ENCODE results near the gene NDUFV2. TPM values are rescaled to one million over a fixed set of nuclear protein-coding genes. Genes with fewer than 3 reads are reported as not detected.
"Not testable (repeated sequence)": the region's sequence is repeated elsewhere in the genome, so short reads cannot be mapped to it uniquely, and the experiment has no call there.

The NDUFV2 gene
- total RNA-seq, 2 experiments from 2014 or later: 177 to 185 TPM

GRCh38 chr18:9070212-9070611 lies 32.3 kb upstream of the NDUFV2 start:
- ChIA-PET CTCF (interaction anchor here (0.7 to 1.1 kb wide), 3 partner anchors 77 to 498 kb away, joined by 3 to 4 read pairs (median 3); no protein-coding TSS in a partner anchor), POLR2A (no interaction called here)
- no peak for DNase-seq
- H3K9me3 Mint-ChIP-seq: no peaks in the 10 kb centered on the region
- H3K27ac Mint-ChIP-seq: no peak overlapping the region
- H3K36me3 Mint-ChIP-seq (ENCODE audit: low read depth): peaks cover 1% of the 10 kb centered on the region
- H3K27me3 Mint-ChIP-seq: no peaks in the 10 kb centered on the region
- no peak overlapping the region for H3K4me3 Mint-ChIP-seq
- H3K4me1 Mint-ChIP-seq: peaks cover 23% of the 10 kb centered on the region

- Mint-ChIP-seq H3K27me3 (no peaks in the 10 kb centered on the region), H3K27ac (no peak overlapping the region), H3K4me3 (no peak overlapping the region), H3K9me3 (no peaks in the 10 kb centered on the region), H3K36me3 (ENCODE audit: low read depth) (peaks cover 9% of the 10 kb centered on the region), H3K4me1 (peaks cover 62% of the 10 kb centered on the region)
- no peak for DNase-seq
- ChIA-PET POLR2A (no interaction called here), CTCF (interaction anchor here (0.6 to 1.2 kb wide), 5 partner anchors 19 to 390 kb away, joined by 3 read pairs; no protein-coding TSS in a partner anchor)
Observed at GRCh38 chr18:9079818-9080528, 22.5 kb upstream of the NDUFV2 start.

GRCh38 chr18:9081940-9082339 lies 20.6 kb upstream of the NDUFV2 start:
- DNase-seq: no peak
- Mint-ChIP-seq H3K27me3 (no peaks in the 10 kb centered on the region), H3K27ac (peak overlapping the region; percentile 46), H3K4me3 (no peak overlapping the region), H3K9me3 (peaks cover 4% of the 10 kb centered on the region), H3K36me3 (ENCODE audit: low read depth) (peaks cover 11% of the 10 kb centered on the region), H3K4me1 (peaks cover 65% of the 10 kb centered on the region)
- ChIA-PET POLR2A (interaction anchor here (1.2 to 1.7 kb wide), 2 partner anchors 35 to 57 kb away, joined by 5 to 6 read pairs; no protein-coding TSS in a partner anchor), CTCF (interaction anchor here (1.2 to 2.8 kb wide), 7 partner anchors 8 to 60 kb away, joined by 3 to 17 read pairs (median 5); partner anchors contain the start of gene NDUFV2)

GRCh38 chr18:9082711-9083510 lies 19.6 kb upstream of the NDUFV2 start:
- peak; percentile 59 for DNase-seq
- Mint-ChIP-seq H3K9me3 (peaks cover 7% of the 10 kb centered on the region), H3K4me1 (peaks cover 64% of the 10 kb centered on the region), H3K36me3 (ENCODE audit: low read depth) (peaks cover 13% of the 10 kb centered on the region), H3K27me3 (no peaks in the 10 kb centered on the region), H3K27ac (peak overlapping the region; percentile 96), H3K4me3 (peak overlapping the region; percentile 62)
- ChIA-PET CTCF (interaction anchor here (0.8 to 2.8 kb wide), 14 partner anchors 8 to 65 kb away, joined by 3 to 17 read pairs (median 4); partner anchors contain the start of gene NDUFV2), POLR2A (interaction anchor here (0.7 to 1.7 kb wide), 4 partner anchors 14 to 56 kb away, joined by 3 to 6 read pairs (median 4); no protein-coding TSS in a partner anchor)

GRCh38 chr18:9086015-9086414 lies 16.5 kb upstream of the NDUFV2 start:
- H3K4me1 Mint-ChIP-seq: peaks cover 73% of the 10 kb centered on the region
- no peak overlapping the region for H3K4me3 Mint-ChIP-seq
- peaks cover 22% of the 10 kb centered on the region for H3K36me3 Mint-ChIP-seq (ENCODE audit: low read depth)
- H3K27ac Mint-ChIP-seq: peak overlapping the region; percentile 62
- CTCF ChIA-PET: interaction anchor here (0.7 to 2.0 kb wide), 4 partner anchors 11 to 26 kb away, joined by 3 to 5 read pairs (median 4); no protein-coding TSS in a partner anchor
- peaks cover 7% of the 10 kb centered on the region for H3K9me3 Mint-ChIP-seq
- no peaks in the 10 kb centered on the region for H3K27me3 Mint-ChIP-seq
- POLR2A ChIA-PET: no interaction called here
- no peak for DNase-seq

GRCh38 chr18:9086624-9087023 lies 15.9 kb upstream of the NDUFV2 start:
- no peaks in the 10 kb centered on the region for H3K27me3 Mint-ChIP-seq
- peaks cover 24% of the 10 kb centered on the region for H3K36me3 Mint-ChIP-seq (ENCODE audit: low read depth)
- H3K27ac Mint-ChIP-seq: no peak overlapping the region
- CTCF ChIA-PET: interaction anchor here (2.0 kb wide), 1 partner anchor 25 kb away, joined by 4 read pairs; no protein-coding TSS in a partner anchor
- H3K4me3 Mint-ChIP-seq: no peak overlapping the region
- peaks cover 77% of the 10 kb centered on the region for H3K4me1 Mint-ChIP-seq
- peaks cover 7% of the 10 kb centered on the region for H3K9me3 Mint-ChIP-seq
- DNase-seq: no peak
- POLR2A ChIA-PET: no interaction called here

GRCh38 chr18:9087144-9087543 lies 15.4 kb upstream of the NDUFV2 start:
- no peak overlapping the region for H3K4me3 Mint-ChIP-seq
- ChIA-PET CTCF (interaction anchor here (2.0 kb wide), 1 partner anchor 25 kb away, joined by 4 read pairs; no protein-coding TSS in a partner anchor), POLR2A (no interaction called here)
- peaks cover 80% of the 10 kb centered on the region for H3K4me1 Mint-ChIP-seq
- no peak for DNase-seq
- H3K27me3 Mint-ChIP-seq: no peaks in the 10 kb centered on the region
- H3K9me3 Mint-ChIP-seq: peaks cover 7% of the 10 kb centered on the region
- peak overlapping the region; percentile 50 for H3K27ac Mint-ChIP-seq
- peaks cover 24% of the 10 kb centered on the region for H3K36me3 Mint-ChIP-seq (ENCODE audit: low read depth)

- POLR2A ChIA-PET: interaction anchor here (0.6 kb wide), 1 partner anchor 30 kb away, joined by 3 read pairs; no protein-coding TSS in a partner anchor
- H3K4me3 Mint-ChIP-seq: peak overlapping the region; percentile 16
Observed at GRCh38 chr18:9088252-9088651, 14.2 kb upstream of the NDUFV2 start.

GRCh38 chr18:9088727-9089126 lies 13.8 kb upstream of the NDUFV2 start:
- Mint-ChIP-seq H3K27ac (peak overlapping the region; percentile 95), H3K4me1 (peaks cover 78% of the 10 kb centered on the region), H3K36me3 (ENCODE audit: low read depth) (peaks cover 25% of the 10 kb centered on the region), H3K4me3 (peak overlapping the region; percentile 16)
- CTCF ChIA-PET: interaction anchor here (1.8 kb wide), 1 partner anchor 11 kb away, joined by 7 read pairs; no protein-coding TSS in a partner anchor
- POLR2A ChIA-PET: interaction anchor here (0.6 kb wide), 1 partner anchor 30 kb away, joined by 3 read pairs; no protein-coding TSS in a partner anchor
- DNase-seq, H3K9me3 Mint-ChIP-seq, H3K27me3 Mint-ChIP-seq: not testable (repeated sequence)

More at GRCh38 chr18:9088252-9088651, 14.2 kb upstream of the NDUFV2 start:
- peaks cover 80% of the 10 kb centered on the region for H3K4me1 Mint-ChIP-seq
- no peak for DNase-seq
- peaks cover 24% of the 10 kb centered on the region for H3K36me3 Mint-ChIP-seq (ENCODE audit: low read depth)
- no peaks in the 10 kb centered on the region for H3K27me3 Mint-ChIP-seq
- peak overlapping the region; percentile 7 for H3K27ac Mint-ChIP-seq
- peaks cover 7% of the 10 kb centered on the region for H3K9me3 Mint-ChIP-seq
- CTCF ChIA-PET: no interaction called here

- DNase-seq: no peak
Observed at GRCh38 chr18:9090578-9090977, 11.9 kb upstream of the NDUFV2 start.

GRCh38 chr18:9091066-9091476 lies 11.4 kb upstream of the NDUFV2 start:
- peaks cover 29% of the 10 kb centered on the region for H3K36me3 Mint-ChIP-seq (ENCODE audit: low read depth)
- peak overlapping the region; percentile 79 for H3K4me3 Mint-ChIP-seq
- peak; percentile 61 for DNase-seq
- H3K4me1 Mint-ChIP-seq: peaks cover 81% of the 10 kb centered on the region
- H3K9me3 Mint-ChIP-seq: peaks cover 3% of the 10 kb centered on the region
- H3K27me3 Mint-ChIP-seq: no peaks in the 10 kb centered on the region
- H3K27ac Mint-ChIP-seq: peak overlapping the region; percentile 95
- ChIA-PET CTCF (interaction anchor here (0.7 to 1.8 kb wide), 5 partner anchors 8 to 45 kb away, joined by 3 to 8 read pairs (median 4); partner anchors contain the start of gene ANKRD12), POLR2A (interaction anchor here (1.0 kb wide), 2 partner anchors 12 to 26 kb away, joined by 4 to 5 read pairs; partner anchors contain the start of gene NDUFV2)

More at GRCh38 chr18:9090578-9090977, 11.9 kb upstream of the NDUFV2 start:
- H3K27me3 Mint-ChIP-seq: no peaks in the 10 kb centered on the region
- CTCF ChIA-PET: interaction anchor here (0.9 to 1.8 kb wide), 6 partner anchors 8 to 28 kb away, joined by 3 to 8 read pairs (median 4); no protein-coding TSS in a partner anchor
- H3K4me3 Mint-ChIP-seq: peak overlapping the region; percentile 79
- H3K27ac Mint-ChIP-seq: peak overlapping the region; percentile 95
- H3K4me1 Mint-ChIP-seq: peaks cover 81% of the 10 kb centered on the region
- POLR2A ChIA-PET: interaction anchor here (0.7 to 1.0 kb wide), 4 partner anchors 11 to 27 kb away, joined by 3 to 18 read pairs (median 4); partner anchors contain the start of gene NDUFV2
- H3K36me3 Mint-ChIP-seq (ENCODE audit: low read depth): peaks cover 32% of the 10 kb centered on the region
- H3K9me3 Mint-ChIP-seq: peaks cover 7% of the 10 kb centered on the region

GRCh38 chr18:9092665-9093064 lies 9.8 kb upstream of the NDUFV2 start:
- peak overlapping the region; percentile 41 for H3K27ac Mint-ChIP-seq
- DNase-seq: no peak
- H3K4me1 Mint-ChIP-seq: peaks cover 83% of the 10 kb centered on the region
- peaks cover 19% of the 10 kb centered on the region for H3K36me3 Mint-ChIP-seq (ENCODE audit: low read depth)
- no peaks in the 10 kb centered on the region for H3K9me3 Mint-ChIP-seq
- ChIA-PET POLR2A (interaction anchor here (0.5 kb wide), 1 partner anchor 270 kb away, joined by 3 read pairs; no protein-coding TSS in a partner anchor), CTCF (no interaction called here)
- no peaks in the 10 kb centered on the region for H3K27me3 Mint-ChIP-seq
- no peak overlapping the region for H3K4me3 Mint-ChIP-seq
